ENCODE measurements around the gene MAPK7. TPM values are rescaled to one million over a fixed set of nuclear protein-coding genes. Genes with fewer than 3 reads are reported as not detected.

MAPK7 gene
- total and polyA plus RNA-seq, 2 of the 8 experiments (the other 6 are each of a cell fraction or from before 2014, with no cell fraction given) = 15.2 to 28.1 TPM

- 90% methylated on average over 13 of the region's 13 CpGs; no CpG with 5 or more reads in 1 of the 2 experiments for WGBS, 2 experiments (ENCODE audit: extremely low coverage in 1 of 2, insufficient coverage in 1 of 2, insufficient read length in 1 of 2, insufficient replicate concordance in 2 of 2, low coverage in 1 of 2, low lambda C conversion rate in 2 of 2, missing lambda C conversion rate in 1 of 2)
- TF ChIP-seq CBX5 (IDR thresholded peaks at IDR 0.05; ENCODE audit: low read depth, low read length) (no peak), E2F6 (IDR thresholded peaks at IDR 0.05) (no peak), BACH1 (IDR thresholded peaks at IDR 0.05; ENCODE audit: low read length) (no peak), TAF1 (IDR thresholded peaks at IDR 0.05; ENCODE audit: low read depth, low read length) (no peak), SUZ12 (IDR thresholded peaks at IDR 0.05; ENCODE audit: low read length) (no peak), TEAD4 (IDR thresholded peaks at IDR 0.05; ENCODE audit: low read depth, low read length) (no peak), POLR2A (IDR thresholded peaks at IDR 0.05; ENCODE audit: control extremely low read depth in 1 of 2, low read depth in 2 of 2, low read length in 2 of 2) (no peak), EGR1 (IDR thresholded peaks at IDR 0.05; ENCODE audit: borderline replicate concordance, low read depth, low read length) (no peak), SIN3A (conservative IDR thresholded peaks at IDR 0.05 in 1 of 2, IDR thresholded peaks at IDR 0.05 in 1 of 2; ENCODE audit: low read depth in 1 of 2, low read length in 2 of 2) (no peak), ASH2L (IDR thresholded peaks at IDR 0.05; ENCODE audit: low read length) (no peak)
Observed at GRCh38 chr17:19382531-19383444, 4.5 kb downstream of the MAPK7 start.

More at GRCh38 chr17:19382531-19383444, 4.5 kb downstream of the MAPK7 start:
- peaks cover 3 to 19% (median 11%) of the 10 kb centered on the region in 4 experiments for H3K4me1 ChIP-seq (replicated peaks in 1 of 4; ENCODE audit: control insufficient read depth in 3 of 4, insufficient read depth in 4 of 4, low read length in 3 of 4)
- POLR2A ChIA-PET (ENCODE audit: partially characterized antibody) = no interaction called here
- H3K27ac ChIP-seq (ENCODE audit: low read depth, low read length) = no peak overlapping the region
- H4K5ac ChIP-seq (ENCODE audit: insufficient read length, low read depth, low read length) = no peak overlapping the region
- DNase-seq (ENCODE audit: low read depth in 1 of 2, low spot score in 2 of 2) (no peak), FAIRE-seq (no peak)
- peaks cover 0 to 27% of the 10 kb centered on the region in 2 experiments; a peak in 2 of 4 replicates for H3K79me2 ChIP-seq (ENCODE audit: control insufficient read depth in 1 of 2, insufficient read depth in 2 of 2, low read length in 2 of 2)
- no peak overlapping the region for H2BK12ac ChIP-seq (ENCODE audit: low read depth, low read length)
- no peak overlapping the region for H2BK120ac ChIP-seq (replicated peaks; ENCODE audit: low read depth, low read length)
- no peak overlapping the region for H3K4ac ChIP-seq (replicated peaks; ENCODE audit: insufficient read length, low read depth, low read length)
- no peak overlapping the region for H3K56ac ChIP-seq (replicated peaks; ENCODE audit: insufficient read length, low read depth, low read length)
- H4K20me1 ChIP-seq (replicated peaks in 1 of 2; ENCODE audit: control insufficient read depth in 1 of 2, insufficient read depth in 2 of 2, low read length in 2 of 2) = peaks cover 3 to 29% of the 10 kb centered on the region in 2 experiments
- H3K36me3 ChIP-seq (ENCODE audit: control insufficient read depth in 2 of 4, insufficient read depth in 4 of 4, low read length in 3 of 4) = peaks cover 33 to 61% (median 40%) of the 10 kb centered on the region in 4 experiments
- no peak overlapping the region for H4K8ac ChIP-seq (ENCODE audit: extremely low read depth, insufficient read depth, low read length)
- no peak overlapping the region for H3K4me3 ChIP-seq (ENCODE audit: extremely low read depth in 1 of 4, insufficient read depth in 2 of 4, low read depth in 3 of 4, low read length in 4 of 4)
- no peak overlapping the region for H3K9ac ChIP-seq (replicated peaks in 1 of 4; ENCODE audit: extremely low read depth in 1 of 4, low read depth in 3 of 4, low read length in 3 of 4)
- no peak overlapping the region for H4K91ac ChIP-seq (replicated peaks; ENCODE audit: insufficient read length, low read length)
- H2BK5ac ChIP-seq (ENCODE audit: low read depth, low read length) = no peak overlapping the region
- no peak overlapping the region for H2BK15ac ChIP-seq (ENCODE audit: low read length)
- no peak overlapping the region for H3K14ac ChIP-seq (ENCODE audit: insufficient read length)
- CTCF ChIA-PET (ENCODE audit: partially characterized antibody) = interaction anchor here (2.0 kb wide), 1 partner anchor 20 kb away, joined by 7 read pairs; the partner anchor contains the start of gene B9D1
- no peaks in the 10 kb centered on the region for H3K27me3 ChIP-seq (replicated peaks in 1 of 4; ENCODE audit: control insufficient read depth in 3 of 4, extremely low read depth in 1 of 4, insufficient read depth in 3 of 4, low read length in 3 of 4)
- H2AK5ac ChIP-seq (ENCODE audit: low read depth, low read length) = no peak overlapping the region
- H3K9me3 ChIP-seq (ENCODE audit: insufficient read depth in 2 of 2, low read depth in 1 of 2, low read length in 1 of 2) = no peaks in the 10 kb centered on the region
- no peak overlapping the region for H3K23ac ChIP-seq (ENCODE audit: insufficient read length)
- H3K4me2 ChIP-seq (ENCODE audit: insufficient read depth in 1 of 2, low read depth in 2 of 2, low read length in 2 of 2) = no peak overlapping the region
- peaks cover 10% of the 10 kb centered on the region; the same call in 1 of the 2 replicates for H3K23me2 ChIP-seq (ENCODE audit: low read depth, low read length)
- H2BK20ac ChIP-seq (ENCODE audit: low read length) = no peak overlapping the region
- no peak overlapping the region for H3K18ac ChIP-seq (ENCODE audit: extremely low read depth, low read length)
- peaks cover 13% of the 10 kb centered on the region for H3K79me1 ChIP-seq (ENCODE audit: low read depth, low read length)
- H2AFZ ChIP-seq (ENCODE audit: low read length) = no peak overlapping the region

Measured in H1 (cell line).